LNCAP (cell line): ENCODE results near the gene ACTN4.

Experiments used
- CTCF ChIP-seq: fragments of 450-650 bp; IDR thresholded peaks from 2 replicates; pipeline ENCODE4 v1.5.1; 2017; ENCODE audit warnings: mild to moderate bottlenecking

ACTN4 gene

GRCh38 chr19:38741670-38742069 is 94.2 kb downstream of the ACTN4 start:
- TF ChIP-seq CTCF, result no peak

- no peak for TF ChIP-seq CTCF
These were observed 94.8 kb downstream of the ACTN4 start for GRCh38 chr19:38742296-38742695.

GRCh38 chr19:38742906-38743305 is 95.5 kb downstream of the ACTN4 start:
- no peak for TF ChIP-seq CTCF

DNA sequence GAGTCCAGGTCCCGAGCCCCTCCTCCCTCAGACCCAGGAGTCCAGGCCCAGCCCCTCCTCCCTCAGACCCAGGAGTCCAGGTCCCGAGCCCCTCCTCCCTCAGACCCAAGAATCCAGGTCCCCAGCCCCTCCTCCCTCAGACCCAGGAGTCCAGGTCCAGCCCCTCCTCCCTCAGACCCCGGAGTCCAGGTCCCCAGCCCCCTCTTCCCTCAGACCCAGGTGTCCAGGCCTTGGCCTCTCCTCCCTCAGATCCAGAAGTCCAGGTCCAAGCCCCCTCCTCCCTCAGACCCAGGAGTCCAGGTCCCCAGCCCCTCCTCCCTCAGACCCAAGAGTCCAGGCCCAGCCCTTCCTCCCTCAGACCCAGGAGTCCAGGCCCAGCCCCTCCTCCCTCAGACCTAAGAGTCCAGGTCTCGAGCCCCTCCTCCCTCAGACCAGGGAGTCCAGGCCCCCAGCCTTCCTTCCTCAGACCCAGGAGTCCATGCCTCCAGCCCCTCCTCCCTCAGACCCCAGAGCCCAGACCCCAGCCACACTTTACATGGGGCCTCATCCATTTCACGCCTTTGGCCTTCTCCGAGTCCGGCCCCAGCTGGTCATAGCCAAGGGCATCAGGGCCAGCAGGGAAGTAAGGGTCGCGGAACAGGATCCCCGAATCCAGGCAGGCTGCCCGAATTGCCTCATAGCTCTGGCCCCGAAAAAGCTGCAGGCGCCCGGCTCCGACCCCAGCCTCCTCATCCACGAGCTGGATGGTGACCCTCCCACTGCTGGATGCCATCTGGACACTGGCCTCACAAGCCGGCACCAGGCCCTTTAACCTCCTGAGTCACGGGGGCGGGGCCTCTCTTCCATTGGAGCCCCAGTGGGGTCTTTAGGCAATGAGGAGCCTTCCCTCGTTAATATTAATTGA is 96.2 kb downstream of the ACTN4 start:
- no peak for TF ChIP-seq CTCF

DNA sequence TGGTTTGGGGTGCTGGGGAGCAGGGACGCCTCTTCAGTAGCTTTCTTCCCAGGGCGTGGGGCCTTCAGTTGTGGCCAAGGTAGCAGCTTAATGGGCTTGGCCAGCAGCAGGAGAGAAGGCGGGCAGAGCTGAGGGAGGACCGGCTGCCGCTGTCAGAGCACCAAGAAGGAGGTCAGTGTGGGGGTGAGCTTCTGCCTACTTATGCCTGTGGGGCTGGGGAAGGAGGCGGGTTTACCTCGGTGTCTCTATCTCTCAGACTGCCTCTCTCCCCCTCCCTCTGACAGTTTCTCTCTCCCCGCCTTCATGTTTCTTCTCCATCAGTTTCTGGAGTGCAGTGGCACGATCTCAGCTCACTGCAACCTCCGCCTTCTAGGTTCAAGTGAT is 96.8 kb downstream of the ACTN4 start, which contains the start of gene CAPN12:
Gene CAPN12, minus strand, starts transcription at position 177 of the 384 bp plus-strand sequence. CDS start 309 bp downstream, outside the sequence.
- TF ChIP-seq CTCF, result no peak

GRCh38 chr19:38744874-38745273 is 97.4 kb downstream of the ACTN4 start:
- no peak for TF ChIP-seq CTCF

- TF ChIP-seq CTCF, result no peak
These were observed 97.9 kb downstream of the ACTN4 start for GRCh38 chr19:38745316-38745715.
